ENCODE results near the gene ROBO3. TPM values are rescaled to one million over a fixed set of nuclear protein-coding genes. Genes with fewer than 3 reads are reported as not detected.

The ROBO3 gene
- total RNA-seq, 5 donors from 2014 or later (not counting 1 experiment from before 2014, with no cell fraction given): 10.2 to 24.7 (median 17.7) TPM

- H3K27ac ChIP-seq (ENCODE audit: low read length): no peak overlapping the region
- H3K36me3 Mint-ChIP-seq: no peaks in the 10 kb centered on the region
- CTCF ChIA-PET: no interaction called here
Measured at GRCh38 chr11:124891373-124891861, 26.2 kb downstream of the ROBO3 start.

GRCh38 chr11:124892146-124892545, 26.9 kb downstream of the ROBO3 start:
- no peaks in the 10 kb centered on the region for H3K9me3 Mint-ChIP-seq
- H3K4me3 Mint-ChIP-seq: no peak overlapping the region
- peaks cover 0 to 9% (median under 1%) of the 10 kb centered on the region in 3 donors for H3K4me1 Mint-ChIP-seq
- CTCF ChIA-PET: no interaction called here
- ATAC-seq (replicated peaks in 1 of 4): no peak
- Histone ChIP-seq H3K27me3 (replicated peaks in 1 of 2; ENCODE audit: control insufficient read depth in 2 of 2, extremely low read depth in 1 of 2, insufficient read depth in 2 of 2, low read length in 1 of 2) (peaks cover 0 to 37% of the 10 kb centered on the region in 2 experiments), H3K27ac (ENCODE audit: low read length) (no peak overlapping the region), H3K36me3 (ENCODE audit: control insufficient read depth in 2 of 2, extremely low read depth in 1 of 2, insufficient read depth in 1 of 2, low read length in 1 of 2) (no peaks in the 10 kb centered on the region), H3K4me3 (ENCODE audit: control insufficient read depth in 1 of 2, extremely low read depth in 1 of 2, low read length in 1 of 2) (no peak overlapping the region), H3K4me1 (ENCODE audit: control insufficient read depth in 1 of 2, extremely low read depth in 1 of 2, insufficient read depth in 2 of 2, low read length in 2 of 2) (no peaks in the 10 kb centered on the region), H3K9me3 (no peaks in the 10 kb centered on the region)
- peaks cover 9% of the 10 kb centered on the region in 2 donors for H3K27me3 Mint-ChIP-seq
- no peak overlapping the region for H3K27ac Mint-ChIP-seq
- H3K36me3 Mint-ChIP-seq: no peaks in the 10 kb centered on the region
- POLR2A ChIA-PET: no interaction called here
- DNase-seq: no peak
- WGBS (ENCODE audit: insufficient coverage): 75% methylated on average over 2 of the region's 2 CpGs

More at GRCh38 chr11:124891373-124891861, 26.2 kb downstream of the ROBO3 start:
- Mint-ChIP-seq H3K4me1 (peaks cover 0 to 9% (median 0%) of the 10 kb centered on the region in 3 donors), H3K27me3 (peaks cover 9 to 15% of the 10 kb centered on the region in 2 donors), H3K9me3 (no peaks in the 10 kb centered on the region), H3K27ac (no peak overlapping the region), H3K4me3 (no peak overlapping the region)
- Histone ChIP-seq H3K27me3 (replicated peaks in 1 of 2; ENCODE audit: control insufficient read depth in 2 of 2, extremely low read depth in 1 of 2, insufficient read depth in 2 of 2, low read length in 1 of 2) (peaks cover 0 to 39% of the 10 kb centered on the region in 2 experiments), H3K36me3 (ENCODE audit: control insufficient read depth in 2 of 2, extremely low read depth in 1 of 2, insufficient read depth in 1 of 2, low read length in 1 of 2) (no peaks in the 10 kb centered on the region), H3K4me3 (ENCODE audit: control insufficient read depth in 1 of 2, extremely low read depth in 1 of 2, low read length in 1 of 2) (no peak overlapping the region), H3K4me1 (ENCODE audit: control insufficient read depth in 1 of 2, extremely low read depth in 1 of 2, insufficient read depth in 2 of 2, low read length in 2 of 2) (no peaks in the 10 kb centered on the region), H3K9me3 (no peaks in the 10 kb centered on the region)
- POLR2A ChIA-PET: no interaction called here
- ATAC-seq (replicated peaks in 1 of 4) (no peak), DNase-seq (no peak)
- WGBS (ENCODE audit: insufficient coverage): 89% methylated on average over 8 of the region's 12 CpGs

- peaks cover 2 to 15% (median 5%) of the 10 kb centered on the region in 3 donors for H3K4me1 Mint-ChIP-seq
- no peaks in the 10 kb centered on the region for H3K36me3 Mint-ChIP-seq
- H3K9me3 ChIP-seq: no peaks in the 10 kb centered on the region
- H3K27me3 ChIP-seq (replicated peaks in 1 of 2; ENCODE audit: control insufficient read depth in 2 of 2, extremely low read depth in 1 of 2, insufficient read depth in 2 of 2, low read length in 1 of 2): peaks cover 0 to 35% of the 10 kb centered on the region in 2 experiments
- no peak overlapping the region for H3K4me3 Mint-ChIP-seq
- H3K27ac Mint-ChIP-seq: no peak overlapping the region
- DNase-seq (no peak), ATAC-seq (replicated peaks in 1 of 4) (peak in 1 of 4 experiments; percentile 24)
- H3K36me3 ChIP-seq (ENCODE audit: control insufficient read depth in 2 of 2, extremely low read depth in 1 of 2, insufficient read depth in 1 of 2, low read length in 1 of 2): no peaks in the 10 kb centered on the region
- H3K4me3 ChIP-seq (ENCODE audit: control insufficient read depth in 1 of 2, extremely low read depth in 1 of 2, low read length in 1 of 2): no peak overlapping the region
- H3K27me3 Mint-ChIP-seq: peaks cover 11 to 12% of the 10 kb centered on the region in 2 donors
- H3K9me3 Mint-ChIP-seq: no peaks in the 10 kb centered on the region
- H3K4me1 ChIP-seq (ENCODE audit: control insufficient read depth in 1 of 2, extremely low read depth in 1 of 2, insufficient read depth in 2 of 2, low read length in 2 of 2): peaks cover 0 to 4% of the 10 kb centered on the region in 2 experiments
- 79% methylated on average over 9 of the region's 9 CpGs for WGBS (ENCODE audit: insufficient coverage)
- no peak overlapping the region for H3K27ac ChIP-seq (ENCODE audit: low read length)
- POLR2A ChIA-PET: no interaction called here
- CTCF ChIA-PET: interaction anchor here in 1 of 2 donors (0.7 kb wide), 1 partner anchor 134 kb away, joined by 3 read pairs; no protein-coding TSS in a partner anchor
Measured at GRCh38 chr11:124892750-124893454, 27.7 kb downstream of the ROBO3 start.

GRCh38 chr11:124893781-124894401, 28.7 kb downstream of the ROBO3 start:
- Histone ChIP-seq H3K27ac (ENCODE audit: low read length) (no peak overlapping the region), H3K9me3 (no peaks in the 10 kb centered on the region), H3K4me3 (ENCODE audit: control insufficient read depth in 1 of 2, extremely low read depth in 1 of 2, low read length in 1 of 2) (no peak overlapping the region), H3K36me3 (ENCODE audit: control insufficient read depth in 2 of 2, extremely low read depth in 1 of 2, insufficient read depth in 1 of 2, low read length in 1 of 2) (no peaks in the 10 kb centered on the region), H3K4me1 (ENCODE audit: control insufficient read depth in 1 of 2, extremely low read depth in 1 of 2, insufficient read depth in 2 of 2, low read length in 2 of 2) (peaks cover 0 to 4% of the 10 kb centered on the region in 2 experiments), H3K27me3 (replicated peaks in 1 of 2; ENCODE audit: control insufficient read depth in 2 of 2, extremely low read depth in 1 of 2, insufficient read depth in 2 of 2, low read length in 1 of 2) (peaks cover 0 to 39% of the 10 kb centered on the region in 2 experiments)
- no peak overlapping the region for H3K27ac Mint-ChIP-seq
- no peaks in the 10 kb centered on the region for H3K9me3 Mint-ChIP-seq
- DNase-seq (no peak), ATAC-seq (replicated peaks in 1 of 4) (no peak)
- no peaks in the 10 kb centered on the region for H3K36me3 Mint-ChIP-seq
- WGBS (ENCODE audit: insufficient coverage): 89% methylated on average over 12 of the region's 14 CpGs
- ChIA-PET POLR2A (no interaction called here), CTCF (interaction anchor here in 1 of 2 donors (0.5 kb wide), 2 partner anchors 22 to 28 kb away, joined by 3 read pairs; no protein-coding TSS in a partner anchor)
- H3K27me3 Mint-ChIP-seq: peaks cover 3 to 11% of the 10 kb centered on the region in 2 donors
- H3K4me1 Mint-ChIP-seq: peaks cover 2 to 15% (median 7%) of the 10 kb centered on the region in 3 donors
- H3K4me3 Mint-ChIP-seq: no peak overlapping the region

GRCh38 chr11:124894606-124895430, 29.6 kb downstream of the ROBO3 start:
- peaks cover 3 to 17% of the 10 kb centered on the region in 2 donors for H3K27me3 Mint-ChIP-seq
- H3K27ac Mint-ChIP-seq: no peak overlapping the region
- Histone ChIP-seq H3K4me1 (ENCODE audit: control insufficient read depth in 1 of 2, extremely low read depth in 1 of 2, insufficient read depth in 2 of 2, low read length in 2 of 2) (peaks cover 0 to 4% of the 10 kb centered on the region in 2 experiments), H3K27me3 (replicated peaks in 1 of 2; ENCODE audit: control insufficient read depth in 2 of 2, extremely low read depth in 1 of 2, insufficient read depth in 2 of 2, low read length in 1 of 2) (peaks cover 0 to 41% of the 10 kb centered on the region in 2 experiments), H3K9me3 (no peaks in the 10 kb centered on the region), H3K27ac (ENCODE audit: low read length) (no peak overlapping the region), H3K36me3 (ENCODE audit: control insufficient read depth in 2 of 2, extremely low read depth in 1 of 2, insufficient read depth in 1 of 2, low read length in 1 of 2) (no peaks in the 10 kb centered on the region), H3K4me3 (ENCODE audit: control insufficient read depth in 1 of 2, extremely low read depth in 1 of 2, low read length in 1 of 2) (no peak overlapping the region)
- H3K4me1 Mint-ChIP-seq: peaks cover 2 to 15% (median 7%) of the 10 kb centered on the region in 3 donors
- POLR2A ChIA-PET: no interaction called here
- no peak for DNase-seq
- no peak for ATAC-seq (replicated peaks in 1 of 4)
- H3K9me3 Mint-ChIP-seq: no peaks in the 10 kb centered on the region
- H3K36me3 Mint-ChIP-seq: no peaks in the 10 kb centered on the region
- H3K4me3 Mint-ChIP-seq: no peak overlapping the region
- CTCF ChIA-PET: no interaction called here
- WGBS (ENCODE audit: insufficient coverage): 55% methylated on average over 3 of the region's 4 CpGs

GRCh38 chr11:124895471-124895971, 30.3 kb downstream of the ROBO3 start:
- 88% methylated on average over 17 of the region's 20 CpGs for WGBS (ENCODE audit: insufficient coverage)
- Mint-ChIP-seq H3K27ac (no peak overlapping the region), H3K36me3 (no peaks in the 10 kb centered on the region), H3K9me3 (no peaks in the 10 kb centered on the region), H3K4me1 (peaks cover 2 to 15% (median 7%) of the 10 kb centered on the region in 3 donors), H3K4me3 (no peak overlapping the region), H3K27me3 (peaks cover 3 to 17% of the 10 kb centered on the region in 2 donors)
- ChIA-PET CTCF (no interaction called here), POLR2A (no interaction called here)
- H3K36me3 ChIP-seq (ENCODE audit: control insufficient read depth in 2 of 2, extremely low read depth in 1 of 2, insufficient read depth in 1 of 2, low read length in 1 of 2): no peaks in the 10 kb centered on the region
- H3K4me1 ChIP-seq (ENCODE audit: control insufficient read depth in 1 of 2, extremely low read depth in 1 of 2, insufficient read depth in 2 of 2, low read length in 2 of 2): peaks cover 0 to 4% of the 10 kb centered on the region in 2 experiments
- no peak overlapping the region for H3K27ac ChIP-seq (ENCODE audit: low read length)
- H3K4me3 ChIP-seq (ENCODE audit: control insufficient read depth in 1 of 2, extremely low read depth in 1 of 2, low read length in 1 of 2): no peak overlapping the region
- H3K9me3 ChIP-seq: no peaks in the 10 kb centered on the region
- ATAC-seq (replicated peaks in 1 of 4) (no peak), DNase-seq (no peak)
- peaks cover 0 to 41% of the 10 kb centered on the region in 2 experiments for H3K27me3 ChIP-seq (replicated peaks in 1 of 2; ENCODE audit: control insufficient read depth in 2 of 2, extremely low read depth in 1 of 2, insufficient read depth in 2 of 2, low read length in 1 of 2)

Data from T-cell (primary cell).